ENCODE measurements around the gene OR11H12.
"Not testable (repeated sequence)": the region's sequence is repeated elsewhere in the genome, so short reads cannot be mapped to it uniquely, and the experiment has no call there.

- not testable (repeated sequence) for TF ChIP-seq CEBPB (IDR thresholded peaks at IDR 0.05); BHLHE40 (IDR thresholded peaks at IDR 0.05; ENCODE audit: low read depth, low read length); JUN (IDR thresholded peaks at IDR 0.05); CTCF (IDR thresholded peaks at IDR 0.05); EP300 (IDR thresholded peaks at IDR 0.05); MAFK (IDR thresholded peaks at IDR 0.05; ENCODE audit: partially characterized antibody); CBX8 (IDR thresholded peaks at IDR 0.05); RNF2 (IDR thresholded peaks at IDR 0.05; ENCODE audit: borderline replicate concordance, low read depth)
Observed at GRCh38 chr14:18600817-18601216, at the start of gene OR11H12.

Measured in A549 (cell line).